ENCODE results near the gene SNF8.
A peak's percentile ranks its signal among the peaks of the same experiment; 100 is the strongest.

Gene SNF8

GRCh38 chr17:48928876-48929811 lies 15.5 kb downstream of the SNF8 start:
- no peak for DNase-seq (ENCODE audit: low spot score)

GRCh38 chr17:48927978-48928745 lies 16.5 kb downstream of the SNF8 start:
- DNase-seq (ENCODE audit: low spot score), result no peak

- DNase-seq (ENCODE audit: low spot score), result no peak
These were observed 18.7 kb downstream of the SNF8 start for GRCh38 chr17:48925991-48926342.

- DNase-seq (ENCODE audit: low spot score), result no peak
These were observed 19.2 kb downstream of the SNF8 start for GRCh38 chr17:48925251-48925990.

GRCh38 chr17:48915459-48916282 lies 29.0 kb downstream of the SNF8 start:
- peak; percentile 26 for DNase-seq (ENCODE audit: low spot score)

GRCh38 chr17:48912476-48912875 lies 32.2 kb downstream of the SNF8 start:
- DNase-seq (ENCODE audit: low spot score), result no peak

GRCh38 chr17:48910370-48910769 lies 34.3 kb downstream of the SNF8 start:
- no peak for DNase-seq (ENCODE audit: low spot score)

- DNase-seq (ENCODE audit: low spot score), result no peak
These were observed 34.9 kb downstream of the SNF8 start for GRCh38 chr17:48909783-48910182.

- DNase-seq (ENCODE audit: low spot score), result peak; percentile 84
These were observed 35.7 kb downstream of the SNF8 start for GRCh38 chr17:48908853-48909394.

GRCh38 chr17:48908047-48908843 lies 36.4 kb downstream of the SNF8 start, which contains the start of gene UBE2Z:
Gene UBE2Z (plus strand): TSS chr17:48908407. CDS start chr17:48908504, 97 bp downstream.
- peak; percentile 91 for DNase-seq (ENCODE audit: low spot score)

- no peak for DNase-seq (ENCODE audit: low spot score)
These were observed 37.0 kb downstream of the SNF8 start for GRCh38 chr17:48907713-48908046.

- no peak for DNase-seq (ENCODE audit: low spot score)
These were observed 38.6 kb downstream of the SNF8 start for GRCh38 chr17:48905987-48906515.

GRCh38 chr17:48904428-48904827 lies 40.2 kb downstream of the SNF8 start:
- no peak for DNase-seq (ENCODE audit: low spot score)

GRCh38 chr17:48903401-48903800 lies 41.2 kb downstream of the SNF8 start:
- DNase-seq (ENCODE audit: low spot score), result no peak

- no peak for DNase-seq (ENCODE audit: low spot score)
These were observed 43.4 kb downstream of the SNF8 start for GRCh38 chr17:48901241-48901640.

- DNase-seq (ENCODE audit: low spot score), result no peak
These were observed 49.8 kb downstream of the SNF8 start for GRCh38 chr17:48894886-48895285.

GRCh38 chr17:48893646-48894508 lies 50.8 kb downstream of the SNF8 start:
- DNase-seq (ENCODE audit: low spot score), result no peak

GRCh38 chr17:48892940-48893645 lies 51.5 kb downstream of the SNF8 start:
- DNase-seq (ENCODE audit: low spot score), result no peak

- DNase-seq (ENCODE audit: low spot score), result no peak
These were observed 54.6 kb downstream of the SNF8 start for GRCh38 chr17:48890086-48890485.

Measured in SW480 (cell line).